Smooth muscle cell (in vitro differentiated cells): Measurements from ENCODE around the gene SPRN. TPM values are rescaled to one million over a fixed set of nuclear protein-coding genes. Genes with fewer than 3 reads are reported as not detected.
"Not testable (repeated sequence)": the region's sequence is repeated elsewhere in the genome, so short reads cannot be mapped to it uniquely, and the experiment has no call there.

ENCODE experiments used
- DNase-seq: peaks from one replicate; lab custom pipeline; 2025; ENCODE audit not compliant: unreplicated experiment; lab: John Stamatoyannopoulos, UW
- H2AFZ ChIP-seq: fragments of 200-600 bp; sonication (generic); 2 replicates; pipeline ENCODE4 v1.6.0; 2016; ENCODE audit warnings: antibody characterized with exemption, low read depth, mild to moderate bottlenecking
- H3F3A ChIP-seq: fragments of 200-600 bp; sonication (generic); 2 replicates; pipeline ENCODE4 v1.6.0; 2017; ENCODE audit warnings: antibody characterized with exemption, low read depth
- H3K27ac ChIP-seq: fragments of 200-600 bp; sonication (generic); 2 replicates; pipeline ENCODE4 v1.5.1; 2016; ENCODE audit warnings: low read depth, mild to moderate bottlenecking
- H3K27me3 ChIP-seq: fragments of 200-600 bp; sonication (generic); 2 replicates; pipeline ENCODE4 v1.6.1; 2016; ENCODE audit warnings: low read depth, mild to moderate bottlenecking
- H3K36me3 ChIP-seq: fragments of 200-600 bp; sonication (generic); 2 replicates; pipeline ENCODE4 v1.5.1; 2016; ENCODE audit warnings: low read depth
- H3K4me1 ChIP-seq: fragments of 200-600 bp; sonication (generic); 2 replicates; pipeline ENCODE4 v1.5.1; 2016; ENCODE audit warnings: low read depth
- H3K4me2 ChIP-seq: fragments of 200-600 bp; sonication (generic); 2 replicates; pipeline ENCODE4 v1.6.0; 2016; ENCODE audit warnings: mild to moderate bottlenecking
- H3K4me3 ChIP-seq: fragments of 200-600 bp; sonication (generic); 2 replicates; pipeline ENCODE4 v1.5.1; 2016; ENCODE audit warnings: mild to moderate bottlenecking
- H3K79me2 ChIP-seq: fragments of 200-600 bp; sonication (generic); 2 replicates; pipeline ENCODE4 v1.6.0; 2016; ENCODE audit warnings: low read depth, mild to moderate bottlenecking
- H3K9ac ChIP-seq: fragments of 200-600 bp; sonication (generic); 2 replicates; pipeline ENCODE4 v1.6.0; 2016; ENCODE audit warnings: low read depth
- H3K9me3 ChIP-seq: fragments of 200-600 bp; sonication (generic); replicated peaks from 2 replicates; pipeline ENCODE4 v1.5.1; 2016; ENCODE audit warnings: low read depth
- H4K20me1 ChIP-seq: fragments of 200-600 bp; sonication (generic); 2 replicates; pipeline ENCODE4 v1.6.0; 2016; ENCODE audit warnings: low read depth
- WGBS: methylation state at CpG from one replicate; pipeline ENCODE4 v1.1.7; 2016; ENCODE audit warnings: low lambda C conversion rate; 5-methylcytosine and 5-hydroxymethylcytosine counted together
- polyA plus RNA-seq: library from polyadenylated mRNA; unstranded; fragments of >200 nt; fragmentation: Nextera tagmentation; extraction: Ambion mirVana; gene quantifications from 2 replicates; pipeline ENCODE4 v1.2.1, GENCODE V29; 2016
- total RNA-seq: library from RNA; depleted of rRNA; stranded (reverse); fragments of >200 nt; gene quantifications from 2 replicates; pipeline ENCODE4 v1.2.3, GENCODE V29; 2014
- TF ChIP-seq, protein P1 (sequence below): fragments of 200-600 bp; sonication (generic); IDR thresholded peaks from 2 replicates; pipeline ENCODE4 v1.5.1; 2017; ENCODE audit warnings: borderline replicate concordance, mild to moderate bottlenecking, antibody characterized with exemption; ENCODE audit not compliant: insufficient read depth, poor library complexity, severe bottlenecking

SPRN gene
- 0.09 and 0.13 TPM in 2 replicates for total RNA-seq
- 0.56 and 1.00 TPM in 2 replicates for polyA plus RNA-seq

DNA sequence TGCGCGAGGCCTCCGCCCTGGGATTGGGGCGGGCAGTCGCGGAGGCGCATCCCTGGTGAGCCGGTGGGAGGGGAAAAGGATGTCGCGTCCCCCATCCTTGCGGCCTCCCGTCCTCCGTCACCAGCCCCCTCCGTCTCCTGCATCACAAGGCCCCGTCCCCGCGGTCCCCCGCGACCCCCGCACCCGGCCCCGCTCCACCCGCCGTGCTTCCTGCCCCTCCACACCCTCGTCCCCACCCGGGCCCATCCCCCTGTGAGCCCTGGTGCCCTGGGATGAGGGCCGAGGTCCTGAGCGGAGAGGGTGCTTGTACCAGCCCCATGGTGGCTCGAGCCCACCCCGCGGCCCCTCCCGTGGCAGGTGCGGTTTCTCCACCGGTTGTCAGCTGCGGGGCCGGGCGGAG is at the start of gene SPRN:
Gene SPRN, minus strand, starts transcription at position 25 of the 400 bp plus-strand sequence. CDS start 944 bp downstream, outside the sequence.
- H3K9ac ChIP-seq, H3K4me1 ChIP-seq, H3K27ac ChIP-seq, H3K79me2 ChIP-seq, H2AFZ ChIP-seq, H3F3A ChIP-seq, H3K36me3 ChIP-seq, DNase-seq, H3K9me3 ChIP-seq, H3K27me3 ChIP-seq: not testable (repeated sequence)
- Histone ChIP-seq H3K4me2 (peak within 1 kb of the TSS; percentile 67), H3K4me3 (peak within 1 kb of the TSS; percentile 13), H4K20me1 (peaks cover 32% of the 10 kb centered on the region)
- WGBS = no CpG with 5 or more reads among the region's 37 CpGs

DNA sequence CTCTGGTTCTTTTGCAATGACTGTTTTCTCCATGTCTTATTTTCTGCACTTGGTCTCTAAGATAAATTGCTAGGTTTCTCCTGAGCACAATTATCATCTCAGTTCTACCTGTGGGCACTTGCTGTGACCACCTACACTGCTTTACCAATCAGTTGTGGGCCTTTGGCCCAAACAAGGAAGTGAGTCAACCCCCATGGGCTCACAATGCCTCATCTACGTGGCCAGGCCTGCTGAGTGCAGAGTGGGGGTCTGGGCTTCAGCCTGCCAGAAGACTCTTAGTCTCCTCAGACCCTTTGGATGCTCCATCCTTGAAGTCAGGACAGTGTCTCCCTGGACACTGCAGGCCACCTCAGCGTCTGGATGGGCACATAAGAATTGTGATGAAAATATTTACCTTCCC is 49.6 kb upstream of the SPRN start:
- Histone ChIP-seq H2AFZ (no peak overlapping the region), H3K9me3 (peaks cover 11% of the 10 kb centered on the region), H3K4me2 (no peak overlapping the region), H3K4me1 (no peaks in the 10 kb centered on the region), H3F3A (no peaks in the 10 kb centered on the region), H3K9ac (no peak overlapping the region), H3K27me3 (no peaks in the 10 kb centered on the region), H4K20me1 (no peaks in the 10 kb centered on the region), H3K4me3 (no peak overlapping the region), H3K36me3 (no peaks in the 10 kb centered on the region), H3K79me2 (no peaks in the 10 kb centered on the region), H3K27ac (no peak overlapping the region)
- TF ChIP-seq, protein P1, sequence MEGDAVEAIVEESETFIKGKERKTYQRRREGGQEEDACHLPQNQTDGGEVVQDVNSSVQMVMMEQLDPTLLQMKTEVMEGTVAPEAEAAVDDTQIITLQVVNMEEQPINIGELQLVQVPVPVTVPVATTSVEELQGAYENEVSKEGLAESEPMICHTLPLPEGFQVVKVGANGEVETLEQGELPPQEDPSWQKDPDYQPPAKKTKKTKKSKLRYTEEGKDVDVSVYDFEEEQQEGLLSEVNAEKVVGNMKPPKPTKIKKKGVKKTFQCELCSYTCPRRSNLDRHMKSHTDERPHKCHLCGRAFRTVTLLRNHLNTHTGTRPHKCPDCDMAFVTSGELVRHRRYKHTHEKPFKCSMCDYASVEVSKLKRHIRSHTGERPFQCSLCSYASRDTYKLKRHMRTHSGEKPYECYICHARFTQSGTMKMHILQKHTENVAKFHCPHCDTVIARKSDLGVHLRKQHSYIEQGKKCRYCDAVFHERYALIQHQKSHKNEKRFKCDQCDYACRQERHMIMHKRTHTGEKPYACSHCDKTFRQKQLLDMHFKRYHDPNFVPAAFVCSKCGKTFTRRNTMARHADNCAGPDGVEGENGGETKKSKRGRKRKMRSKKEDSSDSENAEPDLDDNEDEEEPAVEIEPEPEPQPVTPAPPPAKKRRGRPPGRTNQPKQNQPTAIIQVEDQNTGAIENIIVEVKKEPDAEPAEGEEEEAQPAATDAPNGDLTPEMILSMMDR = no peak
- no peak for DNase-seq
- 75% methylated on average over 2 of the region's 2 CpGs for WGBS

GRCh38 chr10:133473270-133473669 is 48.8 kb upstream of the SPRN start:
- TF ChIP-seq, protein P1 = no peak
- no peaks in the 10 kb centered on the region for H3K79me2 ChIP-seq
- H3F3A ChIP-seq = no peaks in the 10 kb centered on the region
- no peaks in the 10 kb centered on the region for H3K27me3 ChIP-seq
- no peaks in the 10 kb centered on the region for H4K20me1 ChIP-seq
- no peak overlapping the region for H3K27ac ChIP-seq
- WGBS = 52% methylated on average over 4 of the region's 4 CpGs
- H3K9ac ChIP-seq = no peak overlapping the region
- H3K4me1 ChIP-seq = no peaks in the 10 kb centered on the region
- DNase-seq = no peak
- no peak overlapping the region for H3K4me2 ChIP-seq
- H3K9me3 ChIP-seq = peaks cover 11% of the 10 kb centered on the region
- H2AFZ ChIP-seq = no peak overlapping the region
- H3K36me3 ChIP-seq = no peaks in the 10 kb centered on the region
- no peak overlapping the region for H3K4me3 ChIP-seq

- TF ChIP-seq, protein P1 = no peak
- no peak overlapping the region for H3K9ac ChIP-seq
- no peak overlapping the region for H2AFZ ChIP-seq
- no peaks in the 10 kb centered on the region for H3K4me1 ChIP-seq
- H3K27ac ChIP-seq = no peak overlapping the region
- H3K27me3 ChIP-seq = no peaks in the 10 kb centered on the region
- H3K4me2 ChIP-seq = no peak overlapping the region
- no peaks in the 10 kb centered on the region for H4K20me1 ChIP-seq
- no peak overlapping the region for H3K4me3 ChIP-seq
- WGBS = 65% methylated on average over 7 of the region's 7 CpGs
- DNase-seq = no peak
- H3K9me3 ChIP-seq = peaks cover 13% of the 10 kb centered on the region
- no peaks in the 10 kb centered on the region for H3F3A ChIP-seq
- H3K79me2 ChIP-seq = no peaks in the 10 kb centered on the region
- H3K36me3 ChIP-seq = no peaks in the 10 kb centered on the region
These were observed 47.1 kb upstream of the SPRN start for GRCh38 chr10:133471300-133472109.

DNA sequence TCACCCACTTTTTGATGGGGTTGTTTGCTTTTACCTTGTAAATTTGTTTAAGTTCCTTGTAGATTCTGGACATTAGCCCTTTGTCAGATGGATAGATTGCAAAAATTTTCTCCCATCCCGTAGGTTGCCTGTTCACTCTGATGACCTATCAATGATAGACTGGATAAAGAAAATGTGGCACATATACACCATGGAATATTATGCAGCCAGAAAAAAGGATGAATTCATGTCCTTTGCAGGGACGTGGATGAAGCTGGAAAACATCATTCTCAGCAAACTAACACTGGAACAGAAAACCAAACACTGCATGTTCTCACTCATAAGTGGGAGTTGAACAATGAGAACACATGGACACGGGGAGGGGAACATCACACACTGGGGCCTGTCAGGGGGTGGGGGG is 44.8 kb upstream of the SPRN start:
- H3K27ac ChIP-seq, H3K27me3 ChIP-seq, H3K4me3 ChIP-seq, H3K9ac ChIP-seq, H3K4me1 ChIP-seq, H3K4me2 ChIP-seq, H3F3A ChIP-seq, H4K20me1 ChIP-seq, H2AFZ ChIP-seq, H3K36me3 ChIP-seq, H3K79me2 ChIP-seq, DNase-seq: not testable (repeated sequence)
- WGBS = 71% methylated on average over 3 of the region's 3 CpGs
- H3K9me3 ChIP-seq = peaks cover 13% of the 10 kb centered on the region
